Brain microvascular endothelial cell (primary cell): Measurements from ENCODE around the gene DDX1.

Experiments used
- DNase-seq: peaks from one replicate; pipeline ENCODE4 v3.0.0-alpha.2; 2020
- H3K27ac ChIP-seq: fragments of 250-450 bp; sonication (Bioruptor Pico); 2 replicates; pipeline ENCODE4 v1.5.1; 2020; ENCODE audit warnings: mild to moderate bottlenecking, moderate library complexity
- H3K27me3 ChIP-seq: fragments of 250-450 bp; sonication (Bioruptor Pico); replicated peaks from 2 replicates; pipeline ENCODE4 v1.5.1; 2020; ENCODE audit warnings: mild to moderate bottlenecking
- H3K36me3 ChIP-seq: fragments of 250-450 bp; sonication (Bioruptor Pico); replicated peaks from 2 replicates; pipeline ENCODE4 v1.5.1; 2020; ENCODE audit warnings: mild to moderate bottlenecking
- H3K4me3 ChIP-seq: 2 replicates; pipeline ENCODE4 v1.5.1; 2011; ENCODE audit warnings: low read depth, mild to moderate bottlenecking, control low read depth, low read length, moderate library complexity
- CTCF ChIP-seq: IDR thresholded peaks from 2 replicates; pipeline ENCODE4 v1.5.1; 2011; ENCODE audit warnings: low read depth, mild to moderate bottlenecking, moderate library complexity, low read length, control low read depth, inconsistent platforms; ENCODE audit errors: missing control alignments
- in situ Hi-C: cut with HindIII; loops from 2 replicates; pipeline ENCODE4 v1.10.0; 2017; ENCODE audit warnings: low sequenced_read_pairs, low pct_ligation_motif_present

The DDX1 gene

GRCh38 chr2:15588329-15588919 is 3.2 kb upstream of the DDX1 start:
- H3K4me3 ChIP-seq: no peak overlapping the region
- H3K27ac ChIP-seq: no peak overlapping the region
- in situ Hi-C loops: no loop called here
- no peaks in the 10 kb centered on the region for H3K36me3 ChIP-seq
- H3K27me3 ChIP-seq: no peaks in the 10 kb centered on the region
- peak; percentile 86 for TF ChIP-seq CTCF
- peak; percentile 68 for DNase-seq

- in situ Hi-C loops: no loop called here
- Histone ChIP-seq H3K4me3 (peak overlapping the region; percentile 95), H3K27ac (peak overlapping the region; percentile 94), H3K27me3 (no peaks in the 10 kb centered on the region), H3K36me3 (peaks cover 10% of the 10 kb centered on the region)
- no peak for TF ChIP-seq CTCF
- no peak for DNase-seq
Measured at GRCh38 chr2:15591373-15591691, 336 bp upstream of the DDX1 start.

GRCh38 chr2:15593327-15593705 is 1.6 kb downstream of the DDX1 start:
- H3K36me3 ChIP-seq: peaks cover 14% of the 10 kb centered on the region
- no peak overlapping the region for H3K27ac ChIP-seq
- no peak for DNase-seq
- H3K4me3 ChIP-seq: no peak overlapping the region
- in situ Hi-C loops: no loop called here
- TF ChIP-seq CTCF: no peak
- H3K27me3 ChIP-seq: no peaks in the 10 kb centered on the region

- in situ Hi-C loops: no loop called here
- no peak overlapping the region for H3K27ac ChIP-seq
- no peaks in the 10 kb centered on the region for H3K27me3 ChIP-seq
- H3K4me3 ChIP-seq: no peak overlapping the region
- no peak for DNase-seq
- no peak for TF ChIP-seq CTCF
- H3K36me3 ChIP-seq: peaks cover 21% of the 10 kb centered on the region
Measured at GRCh38 chr2:15594291-15595256, 2.9 kb downstream of the DDX1 start.

- TF ChIP-seq CTCF: no peak
- Histone ChIP-seq H3K4me3 (no peak overlapping the region), H3K27ac (no peak overlapping the region), H3K36me3 (peaks cover 30% of the 10 kb centered on the region), H3K27me3 (no peaks in the 10 kb centered on the region)
- no peak for DNase-seq
- in situ Hi-C loops: no loop called here
Measured at GRCh38 chr2:15595342-15595905, 3.8 kb downstream of the DDX1 start.
